ENCODE measurements around the gene DDI2. TPM values are rescaled to one million over a fixed set of nuclear protein-coding genes. Genes with fewer than 3 reads are reported as not detected.
"Not testable (repeated sequence)": the region's sequence is repeated elsewhere in the genome, so short reads cannot be mapped to it uniquely, and the experiment has no call there.

DDI2 gene
- total and polyA plus RNA-seq, 12 donors: 2.1 to 29.6 (median 23.9) TPM

DNA sequence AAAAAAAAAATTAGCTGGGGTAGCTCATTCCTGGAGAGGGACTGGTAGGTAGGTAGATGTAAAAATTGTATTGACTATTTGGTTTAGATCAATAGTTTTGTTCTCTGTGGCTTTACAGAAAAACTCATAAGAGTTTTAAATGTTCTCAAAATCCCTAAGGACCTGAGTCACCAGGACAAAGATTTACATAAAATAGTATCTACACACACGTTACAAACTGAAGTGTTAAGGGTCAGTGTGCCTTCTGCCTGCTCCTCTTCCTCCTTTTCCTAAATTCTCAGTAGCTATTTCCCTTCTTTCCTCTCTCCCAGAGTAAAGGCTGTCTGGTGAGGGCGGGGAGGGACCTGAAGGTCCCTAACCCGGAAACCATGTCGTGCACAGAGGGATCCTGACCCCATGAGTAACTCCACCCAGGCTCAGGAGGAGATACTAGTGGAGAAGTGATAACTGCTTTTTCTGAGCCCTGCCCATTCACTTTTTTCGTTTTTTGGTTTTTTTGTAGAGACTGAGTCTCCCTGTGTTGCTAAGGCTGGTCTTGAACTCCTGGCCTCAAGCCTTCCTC lies 74.9 kb downstream of the DDI2 start:
- Histone ChIP-seq H3K4me3 (no peak overlapping the region), H3K4me1 (peaks cover 12 to 62% (median 51%) of the 10 kb centered on the region in 9 donors), H3K9me3 (no peaks in the 10 kb centered on the region), H3K27ac (peak overlapping the region in 8 of 10 donors; percentile 18 to 83 (median 53)), H3K27me3 (no peaks in the 10 kb centered on the region), H3K36me3 (peaks cover 0 to 27% (median 0%) of the 10 kb centered on the region in 9 donors)
- intact Hi-C loops (cut with DNase I): loop anchor here in 1 of 10 donors (10.0 kb wide), 1 partner anchor 87 kb away; no protein-coding TSS in a partner anchor
- ATAC-seq (peak in 6 of 8 donors; percentile 19 to 49 (median 43)), DNase-seq (no peak)
- TF ChIP-seq, protein P1, sequence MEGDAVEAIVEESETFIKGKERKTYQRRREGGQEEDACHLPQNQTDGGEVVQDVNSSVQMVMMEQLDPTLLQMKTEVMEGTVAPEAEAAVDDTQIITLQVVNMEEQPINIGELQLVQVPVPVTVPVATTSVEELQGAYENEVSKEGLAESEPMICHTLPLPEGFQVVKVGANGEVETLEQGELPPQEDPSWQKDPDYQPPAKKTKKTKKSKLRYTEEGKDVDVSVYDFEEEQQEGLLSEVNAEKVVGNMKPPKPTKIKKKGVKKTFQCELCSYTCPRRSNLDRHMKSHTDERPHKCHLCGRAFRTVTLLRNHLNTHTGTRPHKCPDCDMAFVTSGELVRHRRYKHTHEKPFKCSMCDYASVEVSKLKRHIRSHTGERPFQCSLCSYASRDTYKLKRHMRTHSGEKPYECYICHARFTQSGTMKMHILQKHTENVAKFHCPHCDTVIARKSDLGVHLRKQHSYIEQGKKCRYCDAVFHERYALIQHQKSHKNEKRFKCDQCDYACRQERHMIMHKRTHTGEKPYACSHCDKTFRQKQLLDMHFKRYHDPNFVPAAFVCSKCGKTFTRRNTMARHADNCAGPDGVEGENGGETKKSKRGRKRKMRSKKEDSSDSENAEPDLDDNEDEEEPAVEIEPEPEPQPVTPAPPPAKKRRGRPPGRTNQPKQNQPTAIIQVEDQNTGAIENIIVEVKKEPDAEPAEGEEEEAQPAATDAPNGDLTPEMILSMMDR (IDR thresholded peaks at IDR 0.05): no peak
- 47 to 51% methylated on average over 5 of the region's 5 CpGs for WGBS, 2 donors

DNA sequence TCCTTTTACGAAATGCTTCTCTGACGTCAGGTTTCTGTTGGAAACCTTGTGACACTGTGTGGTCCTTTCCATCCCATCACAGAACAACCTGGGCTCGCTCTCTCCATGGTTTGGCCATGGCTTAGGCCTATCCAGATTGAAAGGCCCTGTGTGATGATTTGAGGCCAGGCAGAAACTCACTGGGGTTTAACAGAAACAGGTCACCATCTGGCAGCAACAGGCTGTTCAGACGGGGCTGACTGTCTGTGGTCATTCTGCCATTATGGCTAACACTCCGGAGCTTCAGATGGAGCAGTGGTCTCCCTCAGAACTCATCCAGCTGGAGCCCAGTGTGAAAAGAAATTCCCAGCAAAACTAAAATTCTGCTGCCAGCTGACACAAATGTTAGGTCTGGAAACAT lies 76.1 kb downstream of the DDI2 start:
- H3K27ac ChIP-seq: peak overlapping the region in 6 of 10 donors; percentile 7 to 83 (median 24)
- 76 to 86% methylated on average over 5 of the region's 5 CpGs for WGBS, 2 donors

GRCh38 chr1:15696956-15697521 lies 79.8 kb downstream of the DDI2 start:
- Histone ChIP-seq H3K27ac (peak overlapping the region in 8 of 10 donors; percentile 3 to 85 (median 26)), H3K9me3 (no peaks in the 10 kb centered on the region), H3K27me3 (no peaks in the 10 kb centered on the region), H3K4me3 (peak overlapping the region in 2 of 10 donors; percentile 7 to 20), H3K36me3 (peaks cover 0 to 22% (median 0%) of the 10 kb centered on the region in 9 donors), H3K4me1 (peaks cover 11 to 71% (median 56%) of the 10 kb centered on the region in 9 donors)
- ATAC-seq (peak in 6 of 8 donors; percentile 6 to 51 (median 30)), DNase-seq (no peak)
- WGBS, 2 donors: 47 to 61% methylated on average over 10 of the region's 10 CpGs
- intact Hi-C loops (cut with DNase I): loop anchor here in 1 of 10 donors (10.0 kb wide), 1 partner anchor 92 kb away; no protein-coding TSS in a partner anchor
- TF ChIP-seq, protein P1 (IDR thresholded peaks at IDR 0.05): no peak

More for the DNA sequence above, 76.1 kb downstream of the DDI2 start:
- Histone ChIP-seq H3K4me1 (peaks cover 12 to 63% (median 54%) of the 10 kb centered on the region in 9 donors), H3K9me3 (no peaks in the 10 kb centered on the region), H3K27me3 (no peaks in the 10 kb centered on the region), H3K4me3 (no peak overlapping the region), H3K36me3 (peaks cover 0 to 26% (median 0%) of the 10 kb centered on the region in 9 donors)
- TF ChIP-seq, protein P1 (IDR thresholded peaks at IDR 0.05): no peak
- intact Hi-C loops (cut with DNase I): loop anchor here in 1 of 10 donors (10.0 kb wide), 1 partner anchor 89 kb away; no protein-coding TSS in a partner anchor
- ATAC-seq (peak in 4 of 8 donors; percentile 10 to 43 (median 24)), DNase-seq (no peak)

DNA sequence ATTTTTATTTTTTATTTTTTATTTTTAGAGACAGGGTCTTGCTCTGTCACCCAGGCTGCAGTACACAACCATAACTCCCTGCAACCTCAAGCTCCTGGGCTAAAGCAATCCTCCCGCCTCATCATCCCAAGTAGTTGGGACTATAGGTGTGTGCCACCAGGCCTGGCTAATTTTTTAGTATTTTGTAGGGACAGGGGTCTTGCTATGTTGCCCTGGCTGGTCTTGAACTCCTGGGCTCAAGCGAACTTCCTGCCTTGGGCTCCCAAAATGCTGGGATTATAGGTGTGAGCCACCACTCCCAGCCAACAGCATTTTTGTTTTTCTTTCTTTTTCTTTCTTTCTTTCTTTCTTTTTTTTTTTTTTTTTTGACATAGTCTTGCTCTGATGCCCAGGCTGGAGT lies 80.9 kb downstream of the DDI2 start:
- WGBS, 2 donors: 96 to 98% methylated on average over 2 of the region's 2 CpGs

GRCh38 chr1:15699321-15699720 lies 82.1 kb downstream of the DDI2 start:
- H3K27me3 ChIP-seq, H3K4me3 ChIP-seq, H3K27ac ChIP-seq, ATAC-seq, DNase-seq, H3K9me3 ChIP-seq: not testable (repeated sequence)
- intact Hi-C loops (cut with DNase I): loop anchor here in 1 of 10 donors (10.0 kb wide), 1 partner anchor 95 kb away; no protein-coding TSS in a partner anchor
- peaks cover 0 to 22% (median 0%) of the 10 kb centered on the region in 9 donors for H3K36me3 ChIP-seq
- 96 to 99% methylated on average over 4 of the region's 4 CpGs for WGBS, 2 donors
- H3K4me1 ChIP-seq: peaks cover 21 to 75% (median 62%) of the 10 kb centered on the region in 9 donors

More for the DNA sequence above, 80.9 kb downstream of the DDI2 start:
- Histone ChIP-seq H3K27ac (peak overlapping the region in 3 of 10 donors; percentile 28 to 85 (median 41)), H3K27me3 (no peaks in the 10 kb centered on the region), H3K36me3 (peaks cover 0 to 22% (median 0%) of the 10 kb centered on the region in 9 donors), H3K9me3 (no peaks in the 10 kb centered on the region), H3K4me1 (peaks cover 16 to 70% (median 54%) of the 10 kb centered on the region in 9 donors), H3K4me3 (no peak overlapping the region)
- TF ChIP-seq, protein P1 (IDR thresholded peaks at IDR 0.05): no peak
- DNase-seq (no peak), ATAC-seq (no peak)
- intact Hi-C loops (cut with DNase I): loop anchor here in 1 of 10 donors (10.0 kb wide), 1 partner anchor 93 kb away; no protein-coding TSS in a partner anchor

Measured in heart right ventricle (tissue), 16 donors.